Activated CD8-positive, alpha-beta memory T cell treated with anti-CD3 and anti-CD28 coated beads for 1 hour (primary cell): ENCODE results near the gene NLRC5.
"Not testable (repeated sequence)": the region's sequence is repeated elsewhere in the genome, so short reads cannot be mapped to it uniquely, and the experiment has no call there.

Source experiments
- DNase-seq, 2 donors: peaks; one replicate each; pipeline ENCODE4 v3.0.0-alpha.2; 2020; ENCODE audit warnings: low read depth in 1 of 2; ENCODE audit errors: extremely low read depth in 1 of 2

NLRC5 gene

DNA sequence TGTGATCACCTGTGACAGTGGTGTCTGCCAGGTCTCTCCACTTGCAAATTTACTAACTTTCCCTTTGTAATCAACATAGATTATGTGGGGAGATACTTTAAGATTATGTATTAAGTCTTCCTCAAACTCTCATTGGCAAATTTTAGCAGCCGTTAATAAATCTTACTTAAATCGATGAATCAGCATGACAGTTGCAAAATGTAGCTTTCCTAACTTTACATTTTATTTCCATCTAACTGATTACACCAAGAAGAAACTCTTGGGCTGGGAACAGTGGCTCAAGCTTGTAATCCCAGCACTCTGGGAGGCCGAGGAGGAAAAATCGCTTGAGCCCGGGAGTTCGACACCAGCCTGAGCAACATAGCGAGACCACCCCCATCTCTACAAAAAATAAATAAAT, 79.7 kb downstream of the NLRC5 start:
- no peak for DNase-seq

DNA sequence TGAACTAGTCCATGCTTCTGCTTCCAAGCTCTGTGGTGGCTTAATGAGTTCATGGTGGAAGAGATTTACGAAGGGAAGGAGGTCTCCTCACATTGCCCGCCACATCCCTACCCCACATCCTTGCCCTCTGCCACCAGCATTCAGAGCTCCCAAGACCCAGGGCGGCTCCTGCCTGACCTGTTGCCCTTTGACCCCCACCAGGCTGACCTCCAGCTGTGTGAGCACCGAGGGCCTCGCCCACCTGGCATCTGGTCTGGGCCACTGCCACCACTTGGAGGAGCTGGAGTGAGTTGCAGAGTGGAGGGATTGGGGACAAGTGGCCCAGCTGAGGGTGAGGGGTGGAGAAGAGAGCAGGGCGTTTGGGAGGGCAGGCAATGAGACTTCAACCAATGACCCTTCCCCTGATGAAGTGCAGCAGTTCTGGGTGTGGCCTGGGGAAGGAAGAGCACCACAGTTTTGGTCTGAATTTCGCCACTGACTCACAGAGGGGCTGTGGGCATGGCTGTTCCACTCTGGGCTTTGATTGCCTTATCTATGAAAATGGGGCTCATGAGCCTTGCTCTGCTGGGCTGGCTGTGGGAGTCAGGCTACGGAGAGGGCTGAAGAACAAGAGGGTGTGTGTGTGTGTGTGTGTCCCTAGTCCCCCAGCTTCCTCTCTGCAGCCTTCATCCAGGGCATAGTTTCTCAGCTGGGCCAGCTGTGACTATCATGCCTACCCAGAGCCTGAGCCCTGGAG, 80.4 kb downstream of the NLRC5 start:
- DNase-seq, result no peak

DNA sequence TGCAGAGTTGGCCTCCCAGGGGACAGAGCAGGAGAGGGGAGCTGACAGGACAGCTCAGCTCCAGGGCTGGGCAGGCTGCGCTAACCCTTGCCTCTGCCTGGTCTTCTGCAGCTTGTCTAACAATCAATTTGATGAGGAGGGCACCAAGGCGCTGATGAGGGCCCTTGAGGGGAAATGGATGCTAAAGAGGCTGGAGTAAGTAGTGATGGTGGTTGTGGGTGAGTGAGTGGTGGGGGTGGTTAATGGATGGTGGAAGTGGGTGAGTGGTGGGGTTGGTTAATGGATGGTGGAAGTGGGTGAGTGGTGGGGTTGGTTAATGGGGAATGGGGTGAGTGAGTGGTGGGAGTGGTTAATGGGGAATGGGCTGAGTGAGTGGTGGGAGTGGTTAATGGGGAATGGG, 81.1 kb downstream of the NLRC5 start:
- DNase-seq, result no peak

DNA sequence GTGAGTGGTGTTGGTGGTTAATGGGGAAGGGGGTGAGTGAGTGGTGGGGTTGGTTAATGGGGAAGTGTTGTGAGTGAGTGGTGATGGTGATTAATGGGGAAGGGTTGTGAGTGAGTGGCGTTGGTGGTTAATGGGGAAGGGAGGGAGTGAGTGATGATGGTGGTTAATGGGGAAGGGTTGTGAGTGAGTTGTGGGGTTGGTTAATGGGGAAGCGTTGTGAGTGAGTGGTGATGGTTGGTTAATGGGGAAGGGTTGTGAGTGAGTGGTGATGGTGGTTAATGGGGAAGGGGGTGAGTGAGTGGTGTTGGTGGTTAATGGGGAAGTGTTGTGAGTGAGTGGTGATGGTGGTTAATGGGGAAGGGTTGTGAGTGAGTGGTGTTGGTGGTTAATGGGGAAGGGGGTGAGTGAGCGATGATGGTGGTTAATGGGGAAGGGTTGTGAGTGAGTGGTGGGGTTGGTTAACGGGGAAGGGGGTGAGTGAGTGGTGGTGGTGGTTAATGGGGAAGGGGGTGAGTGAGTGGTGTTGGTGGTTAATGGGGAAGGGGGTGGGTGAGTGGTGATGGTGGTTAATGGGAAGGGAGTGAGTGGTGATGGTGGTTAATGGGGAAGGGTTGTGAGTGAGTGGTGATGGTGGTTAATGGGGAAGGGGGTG, 81.8 kb downstream of the NLRC5 start:
- not testable (repeated sequence) for DNase-seq

DNA sequence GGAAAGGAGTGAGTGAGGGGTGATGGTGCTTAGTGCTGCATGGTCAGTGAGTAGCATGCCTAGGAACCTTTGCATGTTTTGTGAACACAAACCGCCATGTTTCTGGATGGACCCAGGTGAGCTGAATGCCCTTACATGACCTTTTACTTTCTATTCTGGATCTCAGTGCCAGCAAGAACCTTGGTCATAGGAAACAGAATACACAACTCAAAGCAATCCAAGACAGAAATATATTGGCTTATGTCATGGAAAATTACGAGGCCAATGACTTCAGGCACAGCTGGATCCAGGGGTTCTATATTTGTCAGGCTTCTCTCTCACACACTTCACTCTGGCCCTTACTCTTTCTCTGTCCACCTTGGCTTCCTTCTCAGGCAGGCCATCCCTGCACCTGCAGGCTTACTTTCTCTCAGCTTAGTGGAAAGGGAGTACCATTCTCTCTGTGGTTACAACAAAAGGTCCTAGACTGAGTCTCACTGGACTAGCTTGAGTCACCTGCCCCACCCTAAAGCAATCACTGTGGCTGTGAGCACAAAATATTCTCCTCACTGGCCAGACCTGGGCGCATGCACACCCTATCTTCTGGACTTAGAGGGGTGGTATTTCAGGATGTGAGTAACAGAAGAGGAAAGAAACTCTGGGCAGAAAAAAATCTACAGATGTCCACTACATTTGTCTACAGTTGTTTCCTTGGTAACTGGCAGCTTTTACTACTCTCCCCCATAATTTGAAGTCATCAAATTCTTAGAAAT, 82.7 kb downstream of the NLRC5 start:
- DNase-seq, result no peak

DNA sequence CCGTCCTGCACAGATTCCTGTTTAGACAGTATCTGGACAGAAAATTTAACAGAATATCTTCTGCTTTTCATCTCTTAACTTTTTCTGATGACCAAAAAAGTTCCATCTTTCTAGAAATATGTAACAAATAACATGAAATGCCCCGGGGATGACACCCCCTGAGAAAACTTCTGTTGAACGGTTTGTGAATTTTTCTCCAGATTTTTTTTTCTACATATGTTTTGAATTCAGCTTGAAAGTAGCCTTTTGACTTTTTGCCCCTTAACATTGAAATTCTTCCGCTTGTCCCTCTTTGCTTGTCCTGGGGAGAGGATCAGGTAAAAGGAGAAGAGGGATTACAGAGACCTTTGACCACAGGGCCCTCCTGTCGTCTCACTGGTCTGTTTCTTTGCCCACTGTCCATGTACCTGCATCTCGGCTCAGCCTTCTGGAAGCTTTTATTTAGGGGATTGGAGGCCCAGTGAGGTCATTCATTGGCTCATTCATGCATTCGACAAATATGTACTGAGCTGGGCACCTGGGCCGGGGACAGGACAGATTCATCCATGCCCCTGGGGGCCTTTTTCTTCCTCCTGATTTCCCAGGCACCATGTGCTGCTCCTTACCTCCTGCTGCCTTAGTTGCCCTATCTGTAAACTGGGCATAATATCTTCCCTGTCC, 83.4 kb downstream of the NLRC5 start:
- no peak for DNase-seq

DNA sequence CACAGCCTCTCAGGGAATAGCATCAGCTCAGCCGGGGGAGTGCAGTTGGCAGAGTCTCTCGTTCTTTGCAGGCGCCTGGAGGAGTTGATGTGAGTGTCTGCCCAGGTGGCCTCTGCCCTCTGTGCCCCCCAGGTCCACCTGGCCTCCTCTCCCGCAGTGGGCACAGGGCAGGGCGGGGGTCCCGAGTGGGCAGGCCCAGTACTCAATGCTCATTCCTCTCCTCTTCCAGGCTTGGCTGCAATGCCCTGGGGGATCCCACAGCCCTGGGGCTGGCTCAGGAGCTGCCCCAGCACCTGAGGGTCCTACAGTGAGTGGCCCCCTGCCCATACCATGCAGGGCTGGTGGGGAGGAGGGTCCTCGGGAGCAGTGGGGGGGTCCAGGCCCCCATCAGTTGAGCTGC, 88.4 kb downstream of the NLRC5 start:
- no peak for DNase-seq

DNA sequence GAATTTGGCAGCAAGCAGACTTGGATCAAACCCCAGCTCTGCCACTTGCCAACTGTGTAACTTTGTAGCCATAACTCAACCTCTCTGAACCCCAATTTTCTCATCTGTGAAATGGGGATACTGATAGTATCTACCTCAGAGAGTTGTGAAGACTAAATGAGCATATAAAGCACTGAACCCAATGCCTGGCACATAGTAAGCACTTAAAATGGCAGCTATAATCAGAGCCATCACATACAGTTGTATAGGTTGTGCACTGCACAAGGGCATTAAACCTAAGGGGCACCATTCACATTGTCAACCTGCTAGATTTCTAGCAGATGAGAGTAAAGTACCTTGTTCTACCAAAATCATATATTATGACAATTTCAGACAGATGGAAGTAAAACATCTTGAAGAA, 92.4 kb downstream of the NLRC5 start:
- DNase-seq, result no peak

DNA sequence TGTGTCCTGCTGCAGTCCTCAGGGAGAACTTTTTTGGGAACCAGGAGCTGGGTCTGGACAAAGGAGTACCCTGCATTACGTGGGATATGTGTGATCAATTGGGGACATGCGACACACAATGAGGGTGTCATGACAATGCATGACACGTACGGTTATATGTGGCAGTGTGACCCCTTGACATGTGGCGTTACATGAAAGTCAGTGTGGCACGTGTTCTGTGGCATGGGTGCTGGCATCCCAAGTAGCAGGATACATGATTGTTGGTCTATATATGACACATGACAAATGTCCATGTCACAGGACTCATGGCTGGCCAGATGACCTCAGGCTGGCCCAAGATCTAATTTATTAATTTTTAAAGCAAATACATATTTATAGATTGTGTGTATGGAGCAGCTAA, 93.3 kb downstream of the NLRC5 start:
- no peak for DNase-seq

DNA sequence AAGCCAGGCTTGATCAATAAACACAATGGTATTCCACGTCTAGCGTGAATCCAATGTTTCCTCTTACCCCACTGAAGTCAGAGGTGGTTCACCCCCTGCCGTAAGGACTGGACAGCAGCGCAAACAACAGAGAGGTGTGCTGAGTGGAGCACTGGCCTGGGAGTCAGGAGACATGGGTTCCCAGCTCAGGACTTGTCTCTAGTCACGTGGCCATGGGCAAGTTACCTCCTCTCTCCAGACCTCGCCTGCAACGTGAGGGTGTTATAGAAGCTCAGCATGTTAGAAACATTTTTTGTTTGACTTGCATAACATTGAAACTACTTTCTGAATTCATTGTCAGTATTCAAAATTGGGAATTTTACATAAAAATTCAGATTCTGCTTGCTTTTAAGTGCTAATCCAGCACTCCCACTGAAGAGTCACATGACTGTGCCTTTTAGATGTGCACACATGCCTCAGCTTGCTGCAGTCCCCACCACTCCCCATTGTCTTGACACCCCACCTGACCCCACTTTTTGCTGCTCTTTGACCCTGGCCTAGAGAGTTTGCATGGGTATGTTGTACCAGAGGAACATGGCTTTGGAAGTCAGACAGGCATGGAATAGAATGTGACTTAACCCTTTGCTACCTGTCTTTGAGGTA, 94.2 kb downstream of the NLRC5 start:
- DNase-seq, result no peak

DNA sequence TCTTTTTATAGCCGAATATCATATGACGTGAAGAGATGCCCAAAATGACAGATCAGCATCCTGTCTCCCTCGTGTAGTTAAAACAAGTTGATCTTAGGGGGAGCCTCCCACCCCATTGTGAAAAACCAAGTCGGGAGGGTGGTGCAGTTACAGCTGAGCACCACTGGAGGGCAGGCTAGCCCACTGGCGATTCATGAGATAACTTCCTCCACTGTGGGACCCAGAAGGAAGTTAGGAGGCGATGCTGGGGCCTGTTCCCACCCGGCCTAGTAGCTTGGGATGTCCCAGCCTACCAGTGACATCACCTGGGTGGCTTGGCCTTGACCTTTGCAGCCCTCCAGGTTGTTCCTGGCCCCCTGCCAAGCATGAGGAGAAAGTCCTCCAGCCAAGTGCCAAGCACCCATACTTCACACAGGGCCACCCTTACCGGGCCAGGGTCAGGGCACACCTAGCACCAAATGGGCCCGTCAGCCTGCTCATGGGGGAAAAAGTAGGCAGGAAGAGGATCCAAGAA, 95.0 kb downstream of the NLRC5 start:
- peak; percentile 44 for DNase-seq

DNA sequence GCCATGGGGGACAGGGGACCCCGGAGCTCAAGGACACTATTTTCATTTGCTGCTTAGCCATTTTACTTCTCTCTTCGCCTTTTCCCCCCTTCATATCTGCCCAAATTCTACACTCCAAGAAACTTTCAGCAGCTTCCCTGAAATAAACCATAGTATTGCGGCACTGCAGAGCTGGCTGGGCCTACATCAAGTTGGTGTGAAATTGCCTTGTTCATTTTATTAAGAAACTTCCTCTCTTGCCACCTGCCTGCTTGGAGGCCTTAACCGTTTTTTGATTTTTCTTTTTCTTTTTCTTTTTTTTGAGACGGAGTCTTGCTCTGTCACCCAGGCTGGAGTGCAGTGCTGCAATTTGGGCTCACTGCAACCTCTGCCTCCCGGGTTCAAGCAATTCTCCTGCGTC, 95.6 kb downstream of the NLRC5 start:
- no peak for DNase-seq

DNA sequence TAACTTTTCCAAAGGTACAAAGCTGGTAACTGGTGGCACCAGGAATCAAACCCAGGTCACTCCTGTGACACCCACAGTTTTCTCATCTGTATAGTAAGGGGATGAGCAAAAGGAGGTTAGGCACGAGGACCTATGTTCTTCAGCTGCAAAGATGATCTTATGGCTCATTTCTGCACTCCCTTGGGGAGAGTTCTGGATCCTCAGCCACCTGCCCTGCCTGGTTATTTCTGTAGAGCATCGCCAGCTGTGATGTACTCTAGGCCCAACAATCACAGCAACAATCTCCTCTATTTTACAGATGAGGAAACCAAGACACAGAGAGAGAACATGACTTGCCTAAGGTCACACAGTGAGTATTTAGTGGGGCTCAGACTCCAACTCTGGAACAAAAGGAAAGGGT, 97.6 kb downstream of the NLRC5 start:
- DNase-seq, result no peak

DNA sequence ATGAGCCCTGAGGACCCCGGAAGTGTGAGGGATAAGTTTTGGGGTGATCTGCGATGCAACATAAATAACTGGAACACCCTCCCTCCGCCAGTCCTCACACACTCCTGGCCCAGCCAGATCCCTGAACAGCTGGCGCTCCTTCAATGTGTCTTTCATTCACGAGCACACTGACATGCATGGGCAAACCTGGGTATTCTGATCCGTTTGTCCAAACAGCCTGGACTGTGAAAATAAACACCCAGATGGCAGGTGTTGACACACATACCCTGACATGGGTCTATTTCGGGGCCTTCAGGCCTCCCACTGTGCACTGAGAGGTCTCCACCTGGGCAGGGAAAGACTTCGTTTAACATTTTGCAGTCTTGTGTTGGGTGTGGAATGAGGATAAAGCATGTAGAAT, 100.0 kb downstream of the NLRC5 start:
- no peak for DNase-seq

DNA sequence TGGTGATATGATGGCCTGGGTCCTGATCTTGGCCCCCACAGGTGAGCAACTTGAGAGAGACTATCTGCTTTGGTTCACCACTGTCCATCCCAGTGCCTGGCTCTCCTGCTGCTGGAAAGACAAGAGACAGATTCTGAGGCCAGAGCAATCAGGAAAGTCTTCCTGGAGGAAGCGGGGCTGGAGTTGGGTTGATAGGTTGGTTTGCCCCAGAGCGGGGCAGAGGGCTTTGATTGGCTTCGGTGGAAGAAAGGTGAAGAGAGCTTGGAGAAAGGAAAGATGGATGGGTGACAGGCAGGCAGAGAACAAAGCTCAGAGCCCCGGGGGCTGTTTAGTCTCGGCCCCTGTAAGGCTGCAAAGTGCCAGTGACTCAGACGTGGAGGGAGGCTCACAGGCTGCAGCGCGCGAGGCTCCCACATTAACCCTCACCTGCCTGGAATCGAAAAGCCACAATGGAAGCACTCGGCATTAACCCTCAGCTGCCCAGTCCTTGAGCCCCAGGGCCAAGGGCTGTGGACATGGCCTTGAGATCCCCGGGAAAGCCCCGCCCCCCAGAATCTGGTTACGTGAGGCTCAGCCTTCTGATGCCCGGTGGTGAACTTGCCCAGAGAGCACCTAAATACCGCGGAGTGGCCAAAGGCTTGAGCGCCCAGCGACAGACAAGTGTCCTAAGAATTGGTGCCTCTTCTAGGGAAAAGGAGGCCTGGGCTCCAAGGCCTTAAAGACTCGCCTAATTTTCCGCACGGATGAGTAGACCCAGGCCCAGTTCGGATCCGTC, 102.0 kb downstream of the NLRC5 start:
- no peak for DNase-seq

DNA sequence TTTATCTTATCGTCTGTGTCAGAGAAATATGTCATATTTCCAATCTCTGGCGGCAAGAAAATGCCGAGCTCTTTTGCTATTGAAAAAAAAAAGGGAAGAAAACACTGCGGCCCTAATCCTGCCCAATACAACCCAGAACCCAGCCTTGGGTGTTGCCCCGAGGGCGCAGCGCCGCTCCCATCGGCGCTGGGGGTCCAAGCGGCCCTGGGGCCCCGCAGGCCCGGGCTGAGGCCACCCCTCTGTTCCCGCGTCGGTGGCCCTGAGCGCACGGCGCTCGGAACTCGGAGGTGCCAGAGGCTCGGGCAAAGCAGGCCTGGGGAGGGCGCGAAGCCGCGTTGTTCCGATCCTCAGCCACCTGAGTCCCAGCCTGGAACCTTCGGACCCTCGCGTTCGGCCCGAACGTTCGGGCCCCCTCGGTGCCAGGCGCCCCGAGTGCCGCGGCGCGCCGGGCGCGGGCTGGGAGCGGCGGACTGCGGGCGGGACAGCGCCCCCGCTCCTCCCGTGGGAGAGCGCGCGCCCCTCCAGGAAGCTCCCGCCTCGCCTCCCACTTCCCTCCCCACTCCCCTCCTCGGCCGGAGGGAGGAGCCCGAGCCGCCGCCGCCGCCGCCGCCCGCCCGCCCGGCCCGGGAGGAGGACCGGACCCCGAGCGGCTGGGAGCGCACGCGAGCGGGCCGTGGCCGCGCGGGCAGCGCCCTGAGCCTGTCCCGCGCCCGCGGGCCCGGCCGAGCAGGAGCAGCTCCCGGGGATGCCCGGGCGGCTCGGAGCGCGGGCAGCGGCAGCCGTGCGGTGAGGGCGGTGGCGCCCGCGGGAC, 102.8 kb downstream of the NLRC5 start, which contains the start of gene CPNE2:
TSS of gene CPNE2 (plus strand) at position 609 of the 811 bp plus-strand sequence. CDS start 18,160 bp downstream, outside the sequence.
- DNase-seq, result no peak

DNA sequence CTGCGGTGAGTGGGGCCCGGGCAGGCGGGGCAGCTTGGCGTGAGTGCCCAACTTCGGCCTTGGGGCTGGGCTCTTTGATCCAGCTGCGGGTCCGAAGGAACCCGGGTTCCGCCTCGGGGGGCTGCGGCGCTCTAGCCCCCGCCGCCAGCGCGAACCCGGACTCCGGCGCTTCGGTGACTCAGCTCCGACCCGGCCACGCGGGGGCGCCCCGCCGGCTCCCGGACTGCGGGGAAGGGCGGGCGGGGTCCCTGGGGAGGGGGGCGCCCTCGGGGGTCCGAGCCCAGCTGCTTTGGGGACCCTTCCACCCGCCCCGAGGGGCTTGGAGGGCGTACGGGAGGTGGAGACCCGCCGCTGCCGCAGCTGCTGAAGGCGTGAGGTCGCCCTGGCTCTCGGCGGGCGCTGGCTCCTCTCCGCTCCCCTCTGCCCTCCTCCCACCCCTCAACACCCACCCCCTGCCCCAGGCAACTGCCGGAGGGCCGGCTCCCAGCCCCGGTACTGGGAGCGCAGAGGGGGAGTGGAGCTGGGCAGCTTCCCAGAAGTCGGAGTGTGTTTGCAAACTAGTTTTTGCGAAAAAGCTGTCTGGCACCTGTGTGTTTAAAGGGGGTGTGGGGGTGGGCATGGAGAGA, 103.5 kb downstream of the NLRC5 start:
- peak in 1 of 2 donors; percentile 36 for DNase-seq
